DMS79 treated with DMSO at 0.1 percent for 48 hours (cell line): Measurements from ENCODE around the gene IP6K3.

Experiments
- DNase-seq: peaks from one replicate; lab custom pipeline; 2025; lab: John Stamatoyannopoulos, UW

The IP6K3 gene

DNA sequence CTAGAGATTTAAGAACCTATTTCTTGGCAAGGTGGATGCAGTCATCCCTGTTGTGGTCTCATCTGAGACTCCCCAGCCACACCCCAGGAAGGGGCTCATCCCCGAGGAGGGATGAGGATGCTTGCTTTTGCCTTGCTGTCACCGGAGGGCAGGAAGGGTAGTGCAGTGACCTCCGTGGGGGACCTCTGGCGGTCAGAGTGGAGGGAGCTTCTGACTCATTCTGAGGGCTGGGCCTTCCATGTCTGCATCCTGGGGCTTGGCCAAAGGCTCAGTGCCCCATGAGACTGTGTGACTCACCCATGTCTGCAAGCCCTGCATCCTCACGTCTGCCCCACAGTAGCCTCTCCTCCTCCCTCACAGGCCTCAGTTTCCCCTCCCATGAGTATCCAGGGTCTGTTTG is 73.9 kb downstream of the IP6K3 start:
- DNase-seq: no peak

DNA sequence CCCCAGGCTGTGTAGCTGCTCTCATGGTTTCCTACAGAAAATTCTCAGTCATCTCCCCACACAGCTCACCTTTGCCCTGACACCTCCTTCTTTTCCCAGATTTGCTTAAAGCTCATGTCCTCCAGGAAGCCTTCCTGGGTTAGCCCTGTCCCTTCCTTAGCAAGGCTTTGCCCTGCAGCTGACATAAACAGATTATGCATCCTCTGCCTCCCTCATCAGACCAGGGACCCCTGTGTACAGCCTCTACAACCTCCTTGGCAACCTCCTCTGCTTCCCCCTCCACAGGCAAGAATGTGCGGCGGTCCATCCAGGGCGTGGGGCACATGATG is 75.0 kb downstream of the IP6K3 start:
- no peak for DNase-seq
